Astrocyte of the cerebellum (primary cell): ENCODE data around the gene MS4A8.

ENCODE experiments used
- DNase-seq: peaks from one replicate; pipeline ENCODE4 v3.0.0-alpha.2; 2011; ENCODE audit warnings: low read depth
- H3K4me3 ChIP-seq: 2 replicates; pipeline ENCODE4 v1.5.1; 2011; ENCODE audit warnings: mild to moderate bottlenecking, low read depth, low read length, moderate library complexity
- CTCF ChIP-seq: IDR thresholded peaks from 2 replicates; pipeline ENCODE4 v1.5.1; 2012; ENCODE audit warnings: low read length, low read depth, moderate library complexity, mild to moderate bottlenecking; ENCODE audit errors: missing control alignments
- in situ Hi-C: cut with HindIII; loops from 2 replicates; pipeline ENCODE4 v1.10.0; 2017; ENCODE audit warnings: low sequenced_read_pairs

The MS4A8 gene

GRCh38 chr11:60691661-60692060, 7.8 kb upstream of the MS4A8 start:
- no peak overlapping the region for H3K4me3 ChIP-seq
- no peak for TF ChIP-seq CTCF
- no peak for DNase-seq
- in situ Hi-C loops: no loop called here

GRCh38 chr11:60699936-60700335, 524 bp downstream of the MS4A8 start:
- DNase-seq: no peak
- in situ Hi-C loops: no loop called here
- TF ChIP-seq CTCF: no peak
- H3K4me3 ChIP-seq: no peak overlapping the region

GRCh38 chr11:60700689-60701468, 1.5 kb downstream of the MS4A8 start:
- TF ChIP-seq CTCF: peak; percentile 40
- DNase-seq: no peak
- no peak overlapping the region for H3K4me3 ChIP-seq
- in situ Hi-C loops: no loop called here

- no peak for DNase-seq
- no peak overlapping the region for H3K4me3 ChIP-seq
- in situ Hi-C loops: no loop called here
Observed at GRCh38 chr11:60701469-60701818, 2.0 kb downstream of the MS4A8 start.

GRCh38 chr11:60703374-60703773, 4.0 kb downstream of the MS4A8 start:
- no peak for DNase-seq
- H3K4me3 ChIP-seq: no peak overlapping the region
- in situ Hi-C loops: no loop called here
- TF ChIP-seq CTCF: no peak

More at GRCh38 chr11:60701469-60701818, 2.0 kb downstream of the MS4A8 start:
- no peak for TF ChIP-seq CTCF

GRCh38 chr11:60705895-60706294, 6.5 kb downstream of the MS4A8 start:
- DNase-seq: no peak
- no peak for TF ChIP-seq CTCF
- H3K4me3 ChIP-seq: no peak overlapping the region
- in situ Hi-C loops: no loop called here
